ENCODE data around the gene ATF7. TPM values are rescaled to one million over a fixed set of nuclear protein-coding genes. Genes with fewer than 3 reads are reported as not detected.
"Not testable (repeated sequence)": the region's sequence is repeated elsewhere in the genome, so short reads cannot be mapped to it uniquely, and the experiment has no call there.

ATF7 gene
- total RNA-seq, 1 donor from 2014 or later: 12.7 TPM

GRCh38 chr12:53612978-53613377 is 13.2 kb downstream of the ATF7 start:
- Histone ChIP-seq H3K4me2 (no peak overlapping the region), H3K4me1 (no peaks in the 10 kb centered on the region), H2AFZ (replicated peaks) (no peak overlapping the region), H3K27me3 (no peaks in the 10 kb centered on the region), H3K9me3 (ENCODE audit: low read depth) (no peaks in the 10 kb centered on the region), H4K20me1 (ENCODE audit: low read depth) (peaks cover 5% of the 10 kb centered on the region), H3K9ac (no peak overlapping the region), H3K4me3 (no peak overlapping the region), H3K27ac (no peak overlapping the region), H3K36me3 (no peaks in the 10 kb centered on the region), H3K79me2 (ENCODE audit: low read depth) (peaks cover 57% of the 10 kb centered on the region), H3F3A (ENCODE audit: low read depth) (peaks cover 4% of the 10 kb centered on the region)
- TF ChIP-seq EZH2phosphoT487 (IDR thresholded peaks at IDR 0.05) (no peak), CTCF (IDR thresholded peaks at IDR 0.05) (no peak), EZH2 (IDR thresholded peaks at IDR 0.05) (no peak)
- Mint-ChIP-seq H3K36me3 (peaks cover 4% of the 10 kb centered on the region), H3K9me3 (no peaks in the 10 kb centered on the region), H3K27me3 (ENCODE audit: insufficient read depth, low read depth) (no peaks in the 10 kb centered on the region), H3K4me3 (no peak overlapping the region), H3K4me1 (no peaks in the 10 kb centered on the region), H3K27ac (no peak overlapping the region)
- no peak for DNase-seq (ENCODE audit: low spot score)

DNA sequence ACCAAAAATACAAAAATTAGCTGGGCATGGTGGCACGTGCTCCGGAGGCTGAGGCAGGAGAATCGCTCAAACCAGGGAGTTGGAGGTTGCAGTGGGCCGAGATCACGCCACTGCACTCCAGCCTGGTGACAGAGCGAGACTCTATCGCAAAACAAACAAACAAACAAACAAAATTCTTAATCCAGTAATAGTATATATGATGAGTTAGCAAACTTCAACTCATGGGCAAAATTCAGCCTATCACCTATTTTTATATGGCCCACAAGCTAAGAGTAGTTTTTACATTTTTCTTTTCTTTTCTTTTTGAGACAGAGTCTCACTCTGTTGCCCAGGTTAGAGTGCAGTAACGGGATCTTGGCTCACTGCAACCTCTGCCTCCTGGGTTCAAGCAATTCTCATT is 14.9 kb downstream of the ATF7 start:
- no peak overlapping the region for H3K4me2 ChIP-seq
- H3K79me2 ChIP-seq (ENCODE audit: low read depth): peaks cover 52% of the 10 kb centered on the region
- no peak overlapping the region for H3K4me3 ChIP-seq
- H3K36me3 Mint-ChIP-seq: peaks cover 2% of the 10 kb centered on the region
- H3K36me3 ChIP-seq: no peaks in the 10 kb centered on the region
- no peak overlapping the region for H3K4me3 Mint-ChIP-seq
- no peak overlapping the region for H3K27ac Mint-ChIP-seq
- H3K27me3 ChIP-seq: no peaks in the 10 kb centered on the region
- H3K27ac ChIP-seq: no peak overlapping the region
- DNase-seq (ENCODE audit: low spot score): no peak
- no peaks in the 10 kb centered on the region for H3K9me3 Mint-ChIP-seq
- no peaks in the 10 kb centered on the region for H3K27me3 Mint-ChIP-seq (ENCODE audit: insufficient read depth, low read depth)
- H3K9me3 ChIP-seq (ENCODE audit: low read depth): no peaks in the 10 kb centered on the region
- peaks cover 4% of the 10 kb centered on the region for H3F3A ChIP-seq (ENCODE audit: low read depth)
- no peak for TF ChIP-seq EZH2 (IDR thresholded peaks at IDR 0.05)
- TF ChIP-seq EZH2phosphoT487 (IDR thresholded peaks at IDR 0.05): no peak
- TF ChIP-seq CTCF (IDR thresholded peaks at IDR 0.05): no peak
- no peaks in the 10 kb centered on the region for H3K4me1 ChIP-seq
- peaks cover 5% of the 10 kb centered on the region for H4K20me1 ChIP-seq (ENCODE audit: low read depth)
- no peaks in the 10 kb centered on the region for H3K4me1 Mint-ChIP-seq
- H2AFZ ChIP-seq (replicated peaks): no peak overlapping the region
- no peak overlapping the region for H3K9ac ChIP-seq

DNA sequence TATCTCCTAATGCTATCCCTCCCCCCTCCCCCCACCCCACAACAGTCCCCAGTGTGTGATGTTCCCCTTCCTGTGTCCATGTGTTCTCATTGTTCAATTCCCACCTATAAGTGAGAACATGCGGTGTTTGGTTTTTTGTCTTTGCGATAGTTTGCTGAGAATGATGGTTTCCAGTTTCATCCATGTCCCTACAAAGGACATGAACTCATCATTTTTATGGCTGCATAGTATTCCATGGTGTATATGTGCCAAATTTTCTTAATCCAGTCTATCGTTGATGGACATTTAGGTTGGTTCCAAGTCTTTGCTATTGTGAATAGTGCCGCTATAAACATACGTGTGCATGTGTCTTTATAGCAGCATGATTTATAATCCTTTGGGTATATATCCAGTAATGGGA is 19.5 kb downstream of the ATF7 start:
- not testable (repeated sequence) for H3K9me3 Mint-ChIP-seq; H2AFZ ChIP-seq (replicated peaks); H3K36me3 Mint-ChIP-seq; H3K9ac ChIP-seq; DNase-seq (ENCODE audit: low spot score); H4K20me1 ChIP-seq (ENCODE audit: low read depth); H3K27ac ChIP-seq; H3K9me3 ChIP-seq (ENCODE audit: low read depth); H3K4me3 Mint-ChIP-seq; H3K4me1 Mint-ChIP-seq; H3K36me3 ChIP-seq; H3K27me3 Mint-ChIP-seq (ENCODE audit: insufficient read depth, low read depth); H3K27ac Mint-ChIP-seq; H3K27me3 ChIP-seq; H3K4me2 ChIP-seq; H3K4me3 ChIP-seq
- peaks cover 16% of the 10 kb centered on the region for H3K4me1 ChIP-seq
- peaks cover 47% of the 10 kb centered on the region for H3K79me2 ChIP-seq (ENCODE audit: low read depth)
- H3F3A ChIP-seq (ENCODE audit: low read depth): peaks cover 14% of the 10 kb centered on the region

GRCh38 chr12:53604581-53604980 is 21.6 kb downstream of the ATF7 start:
- H3K36me3 Mint-ChIP-seq: peaks cover 3% of the 10 kb centered on the region
- H3K79me2 ChIP-seq (ENCODE audit: low read depth): peaks cover 44% of the 10 kb centered on the region

More at GRCh38 chr12:53604581-53604980, 21.6 kb downstream of the ATF7 start:
- Histone ChIP-seq H3K36me3 (no peaks in the 10 kb centered on the region), H3K9me3 (ENCODE audit: low read depth) (no peaks in the 10 kb centered on the region), H3K27ac (no peak overlapping the region), H2AFZ (replicated peaks) (no peak overlapping the region), H3K9ac (no peak overlapping the region), H3K4me2 (no peak overlapping the region), H3F3A (ENCODE audit: low read depth) (peaks cover 14% of the 10 kb centered on the region), H3K4me1 (peaks cover 16% of the 10 kb centered on the region), H3K4me3 (no peak overlapping the region), H4K20me1 (ENCODE audit: low read depth) (peaks cover 5% of the 10 kb centered on the region), H3K27me3 (no peaks in the 10 kb centered on the region)
- no peak overlapping the region for H3K4me3 Mint-ChIP-seq
- TF ChIP-seq EZH2phosphoT487 (IDR thresholded peaks at IDR 0.05): no peak
- TF ChIP-seq CTCF (IDR thresholded peaks at IDR 0.05): no peak
- no peak for TF ChIP-seq EZH2 (IDR thresholded peaks at IDR 0.05)
- H3K9me3 Mint-ChIP-seq: no peaks in the 10 kb centered on the region
- no peak for DNase-seq (ENCODE audit: low spot score)
- H3K4me1 Mint-ChIP-seq: peaks cover 8% of the 10 kb centered on the region
- no peaks in the 10 kb centered on the region for H3K27me3 Mint-ChIP-seq (ENCODE audit: insufficient read depth, low read depth)
- H3K27ac Mint-ChIP-seq: no peak overlapping the region

Measured in neural progenitor cell (in vitro differentiated cells).